CD8-positive, alpha-beta memory T cell (primary cell): ENCODE measurements around the gene CPNE7. TPM values are rescaled to one million over a fixed set of nuclear protein-coding genes. Genes with fewer than 3 reads are reported as not detected.

Experiments
- CTCF ChIA-PET: fragments of 350-600 bp; sonication (Branson Sonifier 250); formaldehyde crosslinking; loops from one replicate; lab custom pipeline; 2021; ENCODE audit warnings: antibody characterized with exemption; lab: Charles Lee
- POLR2A ChIA-PET: fragments of 350-600 bp; sonication (Branson Sonifier 250); formaldehyde crosslinking; loops from one replicate; lab custom pipeline; 2021; ENCODE audit warnings: antibody characterized with exemption; lab: Charles Lee
- DNase-seq, 5 donors: peaks; one replicate each; pipeline versions ENCODE4 v3.0.0 to v3.0.0-alpha.2; 2020 to 2022; ENCODE audit warnings: mixed read lengths in 1 of 5
- H3K27ac ChIP-seq: one replicate; pipeline ENCODE4 v1.7.0; 2013; ENCODE audit warnings: low read depth, mild to moderate bottlenecking, low read length, moderate library complexity
- H3K27me3 ChIP-seq: 2 replicates; pipeline ENCODE4 v1.7.0; 2013; ENCODE audit warnings: low read length, mild to moderate bottlenecking; ENCODE audit not compliant: insufficient read depth, poor library complexity, severe bottlenecking
- H3K36me3 ChIP-seq: 2 replicates; pipeline ENCODE4 v1.7.0; 2013; ENCODE audit warnings: mild to moderate bottlenecking, low read length, moderate library complexity; ENCODE audit not compliant: insufficient read depth
- H3K4me1 ChIP-seq: 2 replicates; pipeline ENCODE4 v1.7.0; 2013; ENCODE audit warnings: mild to moderate bottlenecking, low read length, moderate library complexity; ENCODE audit not compliant: insufficient read depth
- H3K4me3 ChIP-seq: 2 replicates; pipeline ENCODE4 v1.7.0; 2013; ENCODE audit warnings: mild to moderate bottlenecking, low read length
- H3K9me3 ChIP-seq: 2 replicates; pipeline ENCODE4 v1.7.0; 2013; ENCODE audit warnings: mild to moderate bottlenecking, low read length
- H3K27ac Mint-ChIP-seq, 8 donors: one replicate each; pipeline ENCODE4 v1.8.0; 2020 to 2021; ENCODE audit warnings: mixed read lengths in 8 of 8, mild to moderate bottlenecking in 6 of 8, inconsistent platforms in 3 of 8, moderate library complexity in 3 of 8
- H3K27me3 Mint-ChIP-seq, 2 donors: one replicate each; pipeline ENCODE4 v1.8.0; 2020 to 2021; ENCODE audit warnings: mixed read lengths in 2 of 2, mild to moderate bottlenecking in 1 of 2, moderate library complexity in 1 of 2
- H3K36me3 Mint-ChIP-seq, 3 donors: one replicate each; pipeline ENCODE4 v1.8.0; 2020 to 2021; ENCODE audit warnings: mixed read lengths in 3 of 3, inconsistent platforms in 1 of 3, mild to moderate bottlenecking in 1 of 3
- H3K4me1 Mint-ChIP-seq, 3 donors: one replicate each; pipeline ENCODE4 v1.8.0; 2020 to 2021; ENCODE audit warnings: mixed read lengths in 3 of 3, inconsistent platforms in 1 of 3, mild to moderate bottlenecking in 1 of 3
- H3K4me3 Mint-ChIP-seq, 7 donors: one replicate each; pipeline ENCODE4 v1.8.0; 2020 to 2021; ENCODE audit warnings: mixed read lengths in 7 of 7, mild to moderate bottlenecking in 6 of 7, moderate library complexity in 4 of 7, inconsistent platforms in 2 of 7
- H3K9me3 Mint-ChIP-seq, 5 donors: one replicate each; pipeline ENCODE4 v1.8.0; 2020 to 2022; ENCODE audit warnings: mixed read lengths in 5 of 5, mild to moderate bottlenecking in 3 of 5, moderate library complexity in 2 of 5, inconsistent platforms in 1 of 5
- polyA plus RNA-seq: library from polyadenylated mRNA; unstranded; fragments of 300-500 nt; fragmentation: Illumina TruSeq; gene quantifications from one replicate; pipeline ENCODE4 v1.2.3, GENCODE V29; 2021
- total RNA-seq, 2 experiments: library from RNA; stranded (reverse); gene quantifications; one replicate each; pipeline ENCODE4 v1.2.3, GENCODE V29; 2021

Gene CPNE7
- total RNA-seq (1 to 10 TPM; 3.2 to 6.1 TPM), polyA plus RNA-seq (12.9 TPM)

DNA sequence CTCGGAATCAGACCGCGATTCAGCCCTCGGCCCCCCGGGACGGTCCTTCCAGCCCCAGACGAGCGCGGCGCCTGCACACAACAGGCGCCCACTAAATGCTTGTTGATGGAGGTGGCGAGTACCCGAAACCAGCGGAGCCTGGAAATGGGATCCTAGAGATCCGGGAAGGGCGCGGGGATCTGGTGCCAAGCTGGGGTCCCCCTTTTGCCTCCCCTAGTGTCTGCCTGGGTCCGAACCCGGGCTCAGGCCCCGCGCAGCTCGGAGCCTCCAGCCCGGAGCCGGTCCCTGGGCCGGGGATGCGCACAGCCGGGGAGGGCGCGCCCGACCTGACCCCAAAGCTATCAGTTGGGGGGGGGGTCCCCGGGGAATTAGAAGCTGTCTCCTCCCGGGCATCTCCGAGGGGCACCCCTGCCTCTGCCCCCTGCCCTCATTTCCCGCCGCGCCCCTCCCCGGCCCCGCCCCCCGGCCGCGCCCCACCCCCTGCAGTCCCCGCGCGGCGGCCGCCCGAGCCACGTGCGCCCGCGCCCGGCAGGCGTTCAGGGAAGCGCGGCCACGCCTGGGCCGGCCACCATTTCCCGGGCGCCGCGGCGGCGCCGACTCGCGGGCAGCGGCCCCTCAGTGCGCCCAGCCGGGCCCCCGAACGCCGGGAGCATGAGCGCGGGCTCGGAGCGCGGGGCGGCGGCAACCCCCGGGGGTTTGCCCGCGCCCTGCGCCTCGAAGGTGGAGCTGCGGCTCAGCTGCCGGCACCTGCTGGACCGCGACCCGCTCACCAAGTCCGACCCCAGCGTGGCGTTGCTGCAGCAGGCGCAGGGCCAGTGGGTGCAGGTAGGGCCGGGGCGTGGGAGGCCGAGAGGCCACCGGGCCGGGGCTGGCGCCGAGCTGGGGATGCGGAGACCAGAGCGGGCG, at the start of gene CPNE7:
Gene CPNE7, plus strand, starts transcription at position 512 of the 906 bp plus-strand sequence. Its CDS starts 140 bp downstream, at position 652.
- peaks cover 8 to 21% of the 10 kb centered on the region in 2 donors for H3K27me3 Mint-ChIP-seq
- H3K4me3 Mint-ChIP-seq = peak within 1 kb of the TSS in 6 of 7 donors; percentile 49 to 77 (median 64)
- ChIA-PET POLR2A (interaction anchor here (0.6 to 1.1 kb wide), 2 partner anchors 13 to 554 kb away, joined by 3 to 4 read pairs; no protein-coding TSS in a partner anchor), CTCF (interaction anchor here (1.2 to 2.0 kb wide), 2 partner anchors 66 to 125 kb away, joined by 4 to 6 read pairs; no protein-coding TSS in a partner anchor)
- H3K4me1 ChIP-seq = peaks cover 11% of the 10 kb centered on the region
- peaks cover 8% of the 10 kb centered on the region for H3K27me3 ChIP-seq
- no peaks in the 10 kb centered on the region for H3K9me3 ChIP-seq
- no peak for DNase-seq
- peak within 1 kb of the TSS; percentile 28 for H3K4me3 ChIP-seq
- no peaks in the 10 kb centered on the region for H3K9me3 Mint-ChIP-seq
- H3K27ac Mint-ChIP-seq = peak within 1 kb of the TSS in 1 of 8 donors; percentile 47
- peaks cover 6 to 20% (median 7%) of the 10 kb centered on the region in 3 donors for H3K4me1 Mint-ChIP-seq
- no peaks in the 10 kb centered on the region for H3K36me3 Mint-ChIP-seq
- H3K27ac ChIP-seq = no peak within 1 kb of the TSS
- H3K36me3 ChIP-seq = no peaks in the 10 kb centered on the region

DNA sequence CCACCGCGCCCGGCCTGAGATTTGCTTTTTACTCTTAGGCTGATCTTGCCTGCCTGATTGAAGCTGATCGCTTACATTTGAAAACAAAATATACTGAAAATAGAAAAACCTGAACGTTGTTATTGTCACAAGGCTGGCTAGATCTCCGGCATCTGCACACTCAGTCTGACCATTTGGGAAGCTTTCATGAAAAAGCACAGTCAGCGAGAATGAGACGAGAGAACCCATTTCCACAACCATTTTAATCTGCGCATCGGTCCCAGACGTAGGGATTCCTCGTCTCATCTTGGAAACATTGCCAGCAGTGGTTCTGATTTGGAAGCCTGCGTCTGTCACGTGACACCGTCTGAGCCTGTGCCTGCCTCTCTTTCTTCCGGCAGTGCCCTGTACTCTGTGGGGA, 46.5 kb upstream of the CPNE7 start:
- Mint-ChIP-seq H3K36me3 (peaks cover 0 to 89% (median 6%) of the 10 kb centered on the region in 3 donors), H3K9me3 (no peaks in the 10 kb centered on the region), H3K4me1 (peaks cover 3 to 6% (median 5%) of the 10 kb centered on the region in 3 donors), H3K4me3 (no peak overlapping the region), H3K27me3 (no peaks in the 10 kb centered on the region), H3K27ac (no peak overlapping the region)
- no peaks in the 10 kb centered on the region for H3K27me3 ChIP-seq
- H3K27ac ChIP-seq = no peak overlapping the region
- no peak overlapping the region for H3K4me3 ChIP-seq
- CTCF ChIA-PET = interaction anchor here (1.1 kb wide), 1 partner anchor 10 kb away, joined by 3 read pairs; no protein-coding TSS in a partner anchor
- POLR2A ChIA-PET = no interaction called here
- no peak for DNase-seq
- H3K4me1 ChIP-seq = peaks cover 7% of the 10 kb centered on the region
- peaks cover 43% of the 10 kb centered on the region for H3K36me3 ChIP-seq
- H3K9me3 ChIP-seq = no peaks in the 10 kb centered on the region

DNA sequence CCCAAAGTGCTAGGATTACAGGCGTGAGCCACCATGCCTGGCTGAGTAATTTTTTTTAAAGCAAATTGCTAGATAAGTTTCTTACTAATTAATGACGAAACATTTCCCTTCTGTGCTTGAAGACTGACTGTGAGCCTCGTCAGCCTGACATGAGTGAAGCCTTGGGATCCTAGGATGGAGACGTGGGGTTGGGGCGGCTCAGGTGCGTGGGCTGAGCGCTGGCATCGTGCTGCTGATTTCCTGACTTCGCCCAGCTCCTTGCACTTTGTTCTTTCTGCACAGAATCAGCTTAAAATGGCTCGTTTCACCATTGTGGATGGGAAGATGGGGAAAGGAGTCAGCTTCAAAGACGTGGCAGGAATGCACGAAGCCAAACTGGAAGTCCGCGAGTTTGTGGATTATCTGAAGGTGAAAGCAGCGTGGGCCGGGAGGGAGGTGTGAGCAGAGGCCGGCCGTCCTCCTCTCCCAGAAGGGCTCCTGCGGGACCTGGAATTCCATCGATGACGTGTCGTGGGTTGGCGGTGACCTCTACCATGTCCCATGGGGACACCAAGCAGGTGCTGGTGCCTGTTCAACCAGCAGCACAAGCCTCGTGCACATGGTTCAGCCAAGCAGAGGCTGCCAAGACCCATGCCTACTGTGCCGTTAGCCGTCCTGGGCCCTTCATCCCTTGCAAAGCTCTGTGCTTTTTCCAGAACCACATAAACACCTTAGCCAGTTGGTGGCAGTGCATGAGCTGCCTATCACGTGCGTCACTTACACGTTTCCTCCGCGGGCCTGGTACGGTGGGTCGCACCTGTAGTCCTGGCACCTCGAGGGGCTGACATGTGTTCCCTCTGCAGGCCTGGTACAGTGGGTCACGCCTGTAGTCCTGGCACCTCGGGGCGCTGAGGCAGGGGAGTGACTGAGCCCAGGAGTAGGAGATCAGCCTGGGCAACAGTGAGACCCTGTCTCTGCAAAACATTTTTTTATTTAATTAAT, 44.9 kb upstream of the CPNE7 start:
- Histone ChIP-seq H3K27me3 (no peaks in the 10 kb centered on the region), H3K4me1 (peaks cover 21% of the 10 kb centered on the region), H3K36me3 (peaks cover 34% of the 10 kb centered on the region), H3K9me3 (no peaks in the 10 kb centered on the region), H3K4me3 (no peak overlapping the region), H3K27ac (no peak overlapping the region)
- Mint-ChIP-seq H3K9me3 (no peaks in the 10 kb centered on the region), H3K4me1 (peaks cover 14 to 17% (median 15%) of the 10 kb centered on the region in 3 donors), H3K27ac (no peak overlapping the region), H3K36me3 (peaks cover 0 to 88% (median 10%) of the 10 kb centered on the region in 3 donors), H3K27me3 (no peaks in the 10 kb centered on the region), H3K4me3 (no peak overlapping the region)
- no peak for DNase-seq
- CTCF ChIA-PET = no interaction called here
- POLR2A ChIA-PET = no interaction called here

DNA sequence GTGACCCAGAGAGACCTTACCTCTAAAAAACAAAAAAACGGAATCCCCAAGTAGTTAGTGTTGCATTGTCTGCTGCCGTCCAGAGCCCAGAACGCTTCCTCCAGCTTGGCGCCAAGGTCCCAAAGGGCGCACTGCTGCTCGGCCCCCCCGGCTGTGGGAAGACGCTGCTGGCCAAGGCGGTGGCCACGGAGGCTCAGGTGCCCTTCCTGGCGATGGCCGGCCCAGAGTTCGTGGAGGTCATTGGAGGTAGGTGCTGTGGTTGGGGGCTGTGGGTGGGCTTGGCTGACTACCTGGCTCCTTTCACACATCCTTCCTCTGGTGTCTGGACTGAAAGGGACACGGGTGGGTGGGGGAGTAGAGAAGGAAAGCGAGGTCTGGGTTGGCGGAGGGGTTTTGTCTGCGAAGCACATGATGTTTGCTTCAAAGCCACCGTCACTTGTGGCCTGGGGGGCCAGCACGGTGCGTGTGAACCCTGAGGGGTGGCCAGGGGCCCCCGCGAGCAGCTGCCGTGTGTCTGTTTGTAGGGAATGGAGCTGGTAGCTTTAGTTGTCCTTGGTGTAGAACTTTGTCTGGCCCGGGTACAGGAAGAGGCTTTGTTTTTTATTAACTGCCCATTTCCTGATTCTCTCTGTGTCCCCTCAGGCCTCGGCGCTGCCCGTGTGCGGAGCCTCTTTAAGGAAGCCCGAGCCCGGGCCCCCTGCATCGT, 43.6 kb upstream of the CPNE7 start:
- H3K27ac Mint-ChIP-seq = peak overlapping the region in 2 of 8 donors; percentile 50 to 52
- ChIA-PET POLR2A (no interaction called here), CTCF (no interaction called here)
- Histone ChIP-seq H3K36me3 (peaks cover 30% of the 10 kb centered on the region), H3K4me1 (peaks cover 22% of the 10 kb centered on the region), H3K27me3 (no peaks in the 10 kb centered on the region), H3K4me3 (no peak overlapping the region), H3K27ac (no peak overlapping the region), H3K9me3 (no peaks in the 10 kb centered on the region)
- H3K36me3 Mint-ChIP-seq = peaks cover 0 to 81% (median 10%) of the 10 kb centered on the region in 3 donors
- no peaks in the 10 kb centered on the region for H3K27me3 Mint-ChIP-seq
- H3K4me3 Mint-ChIP-seq = no peak overlapping the region
- peaks cover 14 to 17% (median 15%) of the 10 kb centered on the region in 3 donors for H3K4me1 Mint-ChIP-seq
- no peaks in the 10 kb centered on the region for H3K9me3 Mint-ChIP-seq
- no peak for DNase-seq

DNA sequence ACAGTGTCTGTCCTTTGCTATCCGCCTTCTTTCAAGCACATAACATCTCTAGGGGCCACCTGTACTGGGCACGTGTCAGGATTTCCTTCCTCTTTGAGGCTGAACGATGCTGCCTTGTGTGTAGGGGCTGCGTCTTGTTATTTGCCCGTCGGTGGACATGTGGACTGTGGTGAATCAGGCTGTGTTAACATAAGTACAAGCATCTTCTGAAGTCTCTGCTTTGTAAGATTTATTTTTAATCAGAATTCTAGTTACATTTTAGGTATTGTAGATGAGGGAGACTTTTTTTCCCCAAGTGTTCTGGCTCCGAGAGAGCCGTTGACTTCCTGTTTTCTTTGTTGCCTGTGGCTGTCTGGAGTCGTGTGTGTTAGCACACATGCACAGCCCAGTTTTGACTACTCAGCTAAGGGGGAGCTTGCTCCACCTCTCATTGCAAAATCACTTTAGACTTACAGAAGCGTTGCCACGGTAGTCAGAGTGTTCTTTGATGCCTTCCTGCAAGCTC, 41.3 kb upstream of the CPNE7 start:
- peaks cover 22% of the 10 kb centered on the region for H3K4me1 ChIP-seq
- H3K9me3 Mint-ChIP-seq = no peaks in the 10 kb centered on the region
- H3K4me1 Mint-ChIP-seq = peaks cover 14 to 17% (median 15%) of the 10 kb centered on the region in 3 donors
- H3K27ac Mint-ChIP-seq = peak overlapping the region; percentile 40 to 95 (median 84)
- H3K36me3 ChIP-seq = peaks cover 30% of the 10 kb centered on the region
- ChIA-PET POLR2A (no interaction called here), CTCF (interaction anchor here (1.1 kb wide), 1 partner anchor 23 kb away, joined by 3 read pairs; no protein-coding TSS in a partner anchor)
- peak overlapping the region; percentile 24 for H3K4me3 ChIP-seq
- peak overlapping the region in 5 of 7 donors; percentile 6 to 71 (median 56) for H3K4me3 Mint-ChIP-seq
- no peaks in the 10 kb centered on the region for H3K27me3 Mint-ChIP-seq
- DNase-seq = peak in 3 of 5 donors; percentile 44 to 75 (median 54)
- H3K36me3 Mint-ChIP-seq = peaks cover 0 to 78% (median 6%) of the 10 kb centered on the region in 3 donors
- H3K9me3 ChIP-seq = no peaks in the 10 kb centered on the region
- H3K27ac ChIP-seq = no peak overlapping the region
- no peaks in the 10 kb centered on the region for H3K27me3 ChIP-seq

DNA sequence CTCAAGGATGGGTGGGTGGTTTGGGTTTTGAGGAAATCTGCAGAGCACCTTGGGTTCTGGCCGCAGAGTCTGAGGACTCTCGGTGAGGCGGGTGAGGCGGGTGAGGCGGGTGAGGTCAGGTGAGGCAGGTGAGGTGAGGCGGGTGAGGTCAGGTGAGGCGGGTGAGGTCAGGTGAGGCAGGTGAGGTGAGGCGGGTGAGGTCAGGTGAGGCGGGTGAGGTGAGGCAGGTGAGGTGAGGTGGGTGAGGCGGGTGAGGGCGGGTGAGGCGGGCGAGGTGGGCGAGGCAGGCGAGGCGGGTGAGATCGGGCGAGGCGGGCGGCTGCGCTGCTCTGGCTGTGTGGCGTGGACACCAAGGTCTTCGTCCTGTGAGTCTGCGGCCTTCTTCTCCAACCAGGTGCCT, 39.2 kb upstream of the CPNE7 start:
- POLR2A ChIA-PET = no interaction called here
- H3K9me3 ChIP-seq = no peaks in the 10 kb centered on the region
- H3K27me3 Mint-ChIP-seq = no peaks in the 10 kb centered on the region
- CTCF ChIA-PET = interaction anchor here (0.5 kb wide), 1 partner anchor 404 kb away, joined by 4 read pairs; no protein-coding TSS in a partner anchor
- peaks cover 22% of the 10 kb centered on the region for H3K4me1 ChIP-seq
- no peak overlapping the region for H3K4me3 Mint-ChIP-seq
- peaks cover 0 to 75% (median 11%) of the 10 kb centered on the region in 3 donors for H3K36me3 Mint-ChIP-seq
- DNase-seq = no peak
- H3K4me1 Mint-ChIP-seq = peaks cover 14 to 19% (median 17%) of the 10 kb centered on the region in 3 donors
- H3K9me3 Mint-ChIP-seq = no peaks in the 10 kb centered on the region
- peaks cover 25% of the 10 kb centered on the region for H3K36me3 ChIP-seq
- no peaks in the 10 kb centered on the region for H3K27me3 ChIP-seq
- no peak overlapping the region for H3K27ac Mint-ChIP-seq
- H3K4me3 ChIP-seq = no peak overlapping the region
- no peak overlapping the region for H3K27ac ChIP-seq
